Measurements from ENCODE around the gene NGB.
"Not testable (repeated sequence)": the region's sequence is repeated elsewhere in the genome, so short reads cannot be mapped to it uniquely, and the experiment has no call there.

NGB gene

DNA sequence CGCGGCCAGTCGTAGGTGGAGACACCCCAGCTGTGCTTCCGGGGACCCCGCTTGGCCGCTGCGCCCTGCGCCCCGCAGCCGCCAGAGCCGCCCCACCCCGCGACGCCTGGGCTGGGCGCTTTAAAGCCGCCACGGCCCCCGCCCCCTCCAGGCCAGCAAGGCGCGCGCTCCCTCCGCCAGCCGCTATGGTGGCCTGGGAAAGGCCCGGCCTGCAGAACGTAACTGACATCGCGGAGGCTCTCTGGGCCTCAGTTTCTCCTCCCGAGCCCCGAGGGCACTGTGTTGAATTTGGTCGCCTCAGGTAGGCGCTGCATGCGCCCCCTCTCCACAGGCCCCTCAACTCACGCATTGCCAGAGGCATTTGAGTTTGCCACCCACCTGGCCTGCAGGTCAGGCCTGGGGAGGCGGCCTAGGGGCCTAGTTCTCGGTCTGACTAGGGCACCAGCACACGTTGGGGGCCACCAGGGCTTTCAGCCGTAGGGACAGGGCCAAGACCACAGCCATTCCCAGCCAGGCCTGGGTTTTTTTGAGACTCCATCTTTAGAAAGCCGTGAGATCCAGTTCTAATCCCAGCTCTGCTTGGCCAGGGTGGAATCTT lies at the start of gene NGB:
Gene NGB, minus strand, starts transcription at position 94 of the 598 bp plus-strand sequence. CDS start 269 bp downstream, outside the sequence.
- no peak for DNase-seq

- DNase-seq, result peak; percentile 88
Measured at GRCh38 chr14:77320238-77320935, 49.4 kb upstream of the NGB start, which contains the start of gene POMT2. Gene POMT2 (minus strand): TSS chr14:77320883. CDS start chr14:77320681, 202 bp downstream.

DNA sequence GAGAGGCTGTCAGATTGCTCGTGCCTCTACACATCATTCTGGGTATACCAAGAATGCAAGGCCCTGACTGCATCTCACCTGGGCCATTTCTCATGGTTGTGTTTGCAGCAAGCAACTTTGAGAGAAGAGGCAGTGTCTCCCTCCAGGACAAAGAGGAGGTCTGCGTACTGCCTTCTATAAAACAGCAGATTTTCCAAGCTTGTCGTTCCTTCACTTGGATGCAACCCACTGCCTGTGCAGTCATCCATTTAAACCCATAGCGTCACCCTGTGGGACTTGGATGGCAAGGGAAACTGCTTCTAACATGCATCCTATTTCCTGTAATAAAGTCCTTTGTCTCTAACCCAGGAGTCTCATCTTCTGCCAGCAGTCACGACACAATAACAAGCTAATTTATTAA lies 48.4 kb upstream of the NGB start:
- DNase-seq, result no peak

DNA sequence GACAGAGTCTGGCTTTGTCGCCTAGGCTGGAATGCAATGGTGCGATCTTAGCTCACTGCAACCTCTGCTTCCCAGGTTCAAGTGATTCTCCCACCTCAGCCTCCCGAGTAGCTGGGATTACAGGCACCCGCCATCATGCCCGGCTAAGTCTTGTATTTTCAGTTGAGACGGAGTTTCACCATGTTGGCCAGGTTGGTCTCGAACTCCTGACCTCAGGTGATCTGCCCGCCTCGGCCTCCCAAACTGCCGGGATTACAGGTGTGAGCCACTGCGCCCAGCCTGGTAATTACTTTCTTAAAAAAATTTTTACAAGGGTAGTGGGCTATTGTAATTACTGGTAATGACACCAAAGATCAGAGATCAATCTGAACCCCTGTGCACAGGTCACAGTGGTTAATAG lies 47.8 kb upstream of the NGB start:
- not testable (repeated sequence) for DNase-seq

GRCh38 chr14:77318006-77318553 lies 47.1 kb upstream of the NGB start:
- DNase-seq, result no peak

GRCh38 chr14:77316872-77317301 lies 45.9 kb upstream of the NGB start:
- no peak for DNase-seq

GRCh38 chr14:77316195-77316505 lies 45.1 kb upstream of the NGB start:
- DNase-seq, result no peak

GRCh38 chr14:77314539-77315457 lies 43.8 kb upstream of the NGB start:
- DNase-seq, result no peak

DNA sequence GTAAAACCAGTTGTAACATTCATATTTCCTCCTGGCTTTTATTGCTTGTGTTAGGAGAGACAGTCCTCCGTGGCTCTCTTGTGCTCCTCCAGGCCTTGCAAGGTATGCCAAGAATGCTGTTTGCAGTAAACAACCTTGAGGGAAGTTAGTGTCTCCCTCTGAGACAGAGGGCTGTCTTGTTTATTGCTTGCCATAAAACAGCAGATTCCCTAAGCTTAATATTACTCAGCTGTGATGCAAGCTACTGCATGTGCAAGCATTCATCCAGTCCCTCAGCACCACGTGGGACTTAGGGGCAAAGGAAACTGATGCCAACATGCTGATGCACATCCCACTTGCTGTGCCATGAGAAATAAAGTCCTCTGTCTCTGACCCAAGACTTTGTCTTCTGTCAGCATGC lies 43.0 kb upstream of the NGB start:
- DNase-seq, result no peak

GRCh38 chr14:77313371-77313770 lies 42.4 kb upstream of the NGB start:
- DNase-seq, result no peak

- no peak for DNase-seq
Measured at GRCh38 chr14:77311217-77311616, 40.2 kb upstream of the NGB start.

- DNase-seq, result no peak
Measured at GRCh38 chr14:77310026-77310425, 39.0 kb upstream of the NGB start.

DNA sequence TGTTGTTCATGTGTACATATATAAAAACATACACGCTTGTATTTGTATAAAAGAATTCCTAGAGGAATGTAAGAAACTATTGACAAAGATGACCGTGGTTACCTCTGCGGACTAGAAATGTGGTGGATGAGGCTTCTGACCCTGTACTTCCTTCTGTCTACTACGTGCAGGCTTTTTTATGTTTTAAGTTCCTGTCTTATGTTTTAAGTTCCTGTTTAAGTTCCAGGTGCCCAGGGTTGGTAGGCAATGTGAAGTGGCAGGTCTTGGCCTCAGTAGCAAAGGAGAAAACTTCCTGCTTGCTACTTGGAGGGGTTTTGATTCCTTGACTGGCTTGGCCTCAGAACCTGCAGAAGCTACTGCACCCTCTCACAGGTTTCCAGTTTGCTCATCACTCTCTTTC lies 38.1 kb upstream of the NGB start:
- no peak for DNase-seq

- DNase-seq, result no peak
Measured at GRCh38 chr14:77306851-77307496, 36.0 kb upstream of the NGB start.

- no peak for DNase-seq
Measured at GRCh38 chr14:77306416-77306815, 35.4 kb upstream of the NGB start.

DNA sequence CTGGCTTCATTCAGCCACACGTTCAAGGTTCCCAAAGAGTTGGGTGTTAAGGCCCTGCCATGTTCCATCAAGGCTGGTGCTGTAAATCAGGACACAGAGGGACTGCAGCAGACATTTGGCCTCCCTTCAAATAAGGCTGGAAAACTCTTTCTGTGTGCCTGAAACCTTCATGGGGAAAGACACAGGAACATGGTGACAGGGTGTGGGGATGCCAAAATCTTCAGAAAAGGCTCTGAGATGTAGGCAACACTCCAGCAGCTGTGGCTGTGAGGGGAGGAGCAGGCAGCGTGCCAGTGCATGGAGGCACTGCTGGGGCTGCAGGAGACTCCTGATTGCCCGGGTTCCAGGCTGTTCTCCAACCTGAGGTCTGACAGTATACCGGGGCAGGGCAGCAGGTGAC lies 34.7 kb upstream of the NGB start:
- no peak for DNase-seq

- peak; percentile 35 for DNase-seq
Measured at GRCh38 chr14:77303417-77304156, 32.6 kb upstream of the NGB start.

- peak; percentile 46 for DNase-seq
Measured at GRCh38 chr14:77302926-77303325, 31.9 kb upstream of the NGB start.

DNA sequence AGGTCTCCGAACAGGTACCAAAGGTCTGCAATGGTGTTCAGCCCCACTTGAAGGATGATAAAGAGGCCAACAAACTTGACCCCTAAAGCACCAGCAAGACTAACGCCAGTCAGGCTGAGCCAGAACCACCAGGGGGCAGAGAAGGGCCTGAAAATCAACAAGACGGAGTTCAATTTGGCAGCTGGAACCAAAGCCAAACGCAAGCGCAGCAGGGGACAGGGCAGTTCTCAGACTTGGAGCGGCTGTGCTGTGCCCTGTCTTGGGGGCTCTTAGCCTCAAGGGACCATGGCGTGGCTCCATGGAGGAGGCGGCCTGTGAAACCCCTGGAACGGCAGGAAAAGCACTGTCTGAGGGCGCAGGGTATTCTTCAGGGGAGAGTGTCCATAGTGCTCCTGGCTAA lies 30.1 kb upstream of the NGB start:
- DNase-seq, result peak; percentile 21

DNA sequence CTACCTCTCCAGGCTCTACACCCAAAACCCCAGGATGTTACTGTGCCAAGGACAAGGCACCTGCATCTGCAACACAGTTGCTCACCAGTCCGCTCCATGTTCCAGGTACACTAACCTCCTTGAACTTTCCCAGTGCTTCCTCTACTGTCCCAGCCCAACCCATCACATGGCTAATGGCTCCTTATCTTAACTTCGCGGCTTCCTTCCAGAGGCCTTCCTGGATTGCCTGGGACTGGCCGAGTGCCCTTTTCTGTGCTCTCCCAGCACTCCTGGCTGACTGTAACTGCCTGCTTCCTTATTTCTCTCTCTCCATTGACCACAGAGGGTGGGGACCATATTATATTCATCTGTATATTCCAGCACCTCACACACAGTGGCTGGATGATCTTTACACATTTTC lies 28.8 kb upstream of the NGB start:
- no peak for DNase-seq

GRCh38 chr14:77296906-77297305 lies 25.9 kb upstream of the NGB start:
- no peak for DNase-seq

GRCh38 chr14:77296155-77296554 lies 25.1 kb upstream of the NGB start:
- DNase-seq, result no peak

Data from NK-92 treated with Interleukin-12 subunit alpha and Interleukin-12 subunit beta, amount 100 ng/mL, for 24 hours (cell line).